Osteocyte (in vitro differentiated cells): ENCODE data around the gene ADCY4. TPM values are rescaled to one million over a fixed set of nuclear protein-coding genes. Genes with fewer than 3 reads are reported as not detected.

Experiments
- DNase-seq: peaks from one replicate; pipeline ENCODE4 v3.0.0; 2021; ENCODE audit warnings: mixed read lengths; ENCODE audit not compliant: unreplicated experiment; ENCODE audit errors: extremely low spot score
- H3K27ac Mint-ChIP-seq: one replicate; pipeline ENCODE4 v1.8.0; 2021; ENCODE audit warnings: mild to moderate bottlenecking, mixed read lengths; ENCODE audit not compliant: unreplicated experiment
- H3K27me3 Mint-ChIP-seq: one replicate; pipeline ENCODE4 v1.8.0; 2021; ENCODE audit warnings: mixed read lengths; ENCODE audit not compliant: unreplicated experiment
- H3K36me3 Mint-ChIP-seq: one replicate; pipeline ENCODE4 v1.8.0; 2021; ENCODE audit warnings: mixed read lengths; ENCODE audit not compliant: unreplicated experiment
- H3K4me1 Mint-ChIP-seq: one replicate; pipeline ENCODE4 v1.8.0; 2021; ENCODE audit warnings: mixed read lengths; ENCODE audit not compliant: unreplicated experiment
- H3K4me3 Mint-ChIP-seq: one replicate; pipeline ENCODE4 v1.8.0; 2021; ENCODE audit warnings: mild to moderate bottlenecking, moderate library complexity, mixed read lengths; ENCODE audit not compliant: unreplicated experiment
- H3K9me3 Mint-ChIP-seq: one replicate; pipeline ENCODE4 v1.8.0; 2021; ENCODE audit warnings: mixed read lengths; ENCODE audit not compliant: unreplicated experiment
- CTCF ChIP-seq: fragments of 200-600 bp; sonication (generic); IDR thresholded peaks from 2 replicates; pipeline ENCODE4 v1.5.0; 2021; ENCODE audit warnings: antibody characterized with exemption, mild to moderate bottlenecking, moderate library complexity
- total RNA-seq: library from RNA; stranded (reverse); gene quantifications from 2 replicates; pipeline ENCODE4 v1.2.1, GENCODE V29; 2021

ADCY4 gene
- total RNA-seq, 1 donor from 2014 or later = 25.3 TPM

GRCh38 chr14:24321212-24321975 lies 13.5 kb downstream of the ADCY4 start:
- H3K27ac Mint-ChIP-seq = no peak overlapping the region

GRCh38 chr14:24317141-24317928 lies 17.5 kb downstream of the ADCY4 start:
- no peak for TF ChIP-seq CTCF
- Mint-ChIP-seq H3K27me3 (peaks cover 6% of the 10 kb centered on the region), H3K4me1 (peaks cover 13% of the 10 kb centered on the region), H3K4me3 (no peak overlapping the region), H3K27ac (peak overlapping the region; percentile 8), H3K36me3 (no peaks in the 10 kb centered on the region), H3K9me3 (no peaks in the 10 kb centered on the region)
- DNase-seq = no peak

More at GRCh38 chr14:24321212-24321975, 13.5 kb downstream of the ADCY4 start:
- Mint-ChIP-seq H3K4me1 (peaks cover 13% of the 10 kb centered on the region), H3K36me3 (no peaks in the 10 kb centered on the region), H3K9me3 (no peaks in the 10 kb centered on the region), H3K4me3 (no peak overlapping the region), H3K27me3 (peaks cover 6% of the 10 kb centered on the region)
- no peak for DNase-seq
- TF ChIP-seq CTCF = no peak

GRCh38 chr14:24316597-24316950 lies 18.3 kb downstream of the ADCY4 start:
- Mint-ChIP-seq H3K9me3 (no peaks in the 10 kb centered on the region), H3K36me3 (no peaks in the 10 kb centered on the region), H3K27ac (no peak overlapping the region), H3K4me3 (no peak overlapping the region), H3K4me1 (peaks cover 12% of the 10 kb centered on the region), H3K27me3 (peaks cover 6% of the 10 kb centered on the region)
- DNase-seq = no peak
- no peak for TF ChIP-seq CTCF

GRCh38 chr14:24315807-24316596 lies 18.9 kb downstream of the ADCY4 start:
- Mint-ChIP-seq H3K36me3 (no peaks in the 10 kb centered on the region), H3K27ac (no peak overlapping the region), H3K4me3 (no peak overlapping the region), H3K9me3 (no peaks in the 10 kb centered on the region), H3K27me3 (peaks cover 6% of the 10 kb centered on the region), H3K4me1 (peaks cover 11% of the 10 kb centered on the region)
- no peak for DNase-seq
- no peak for TF ChIP-seq CTCF
